ENCODE data around the gene BRD9.
A peak's percentile ranks its signal among the peaks of the same experiment; 100 is the strongest.
"Not testable (repeated sequence)": the region's sequence is repeated elsewhere in the genome, so short reads cannot be mapped to it uniquely, and the experiment has no call there.

BRD9 gene

GRCh38 chr5:843371-843770 lies 49.2 kb downstream of the BRD9 start:
- not testable (repeated sequence) for DNase-seq

- DNase-seq = not testable (repeated sequence)
These were observed 50.0 kb downstream of the BRD9 start for GRCh38 chr5:842402-843221.

GRCh38 chr5:841531-842401 lies 50.8 kb downstream of the BRD9 start:
- DNase-seq = not testable (repeated sequence)

- DNase-seq = not testable (repeated sequence)
These were observed 51.6 kb downstream of the BRD9 start for GRCh38 chr5:840974-841435.

GRCh38 chr5:840118-840973 lies 52.3 kb downstream of the BRD9 start:
- not testable (repeated sequence) for DNase-seq

- peak; percentile 16 for DNase-seq
These were observed 54.2 kb downstream of the BRD9 start for GRCh38 chr5:838431-838851.

GRCh38 chr5:837621-838121 lies 54.9 kb downstream of the BRD9 start:
- peak; percentile 38 for DNase-seq

GRCh38 chr5:835933-836612 lies 56.5 kb downstream of the BRD9 start:
- DNase-seq = peak; percentile 16

- DNase-seq = not testable (repeated sequence)
These were observed 58.6 kb downstream of the BRD9 start for GRCh38 chr5:834013-834412.

- not testable (repeated sequence) for DNase-seq
These were observed 64.4 kb downstream of the BRD9 start for GRCh38 chr5:828194-828593.

- not testable (repeated sequence) for DNase-seq
These were observed 67.1 kb downstream of the BRD9 start for GRCh38 chr5:825544-825943.

GRCh38 chr5:821504-821903 lies 71.1 kb downstream of the BRD9 start:
- DNase-seq = no peak

- no peak for DNase-seq
These were observed 72.4 kb downstream of the BRD9 start for GRCh38 chr5:820245-820644.

GRCh38 chr5:819078-819477 lies 73.5 kb downstream of the BRD9 start:
- no peak for DNase-seq

GRCh38 chr5:816176-816575 lies 76.4 kb downstream of the BRD9 start:
- DNase-seq = no peak

- DNase-seq = no peak
These were observed 77.2 kb downstream of the BRD9 start for GRCh38 chr5:815449-815848.
